Middle frontal gyrus (tissue), 1 donor: ENCODE results near the gene PTTG1IP2.

ENCODE experiments used
- DNase-seq: peaks from one replicate; pipeline ENCODE4 v3.0.0-alpha.2; 2015; ENCODE audit warnings: low spot score; ENCODE audit errors: extremely low spot score

The PTTG1IP2 gene

GRCh38 chr7:90474284-90475210 lies 5.1 kb downstream of the PTTG1IP2 start:
- peak; percentile 22 for DNase-seq

- DNase-seq, result no peak
Measured at GRCh38 chr7:90483251-90483650, 13.8 kb downstream of the PTTG1IP2 start.

GRCh38 chr7:90484706-90485105 lies 15.3 kb downstream of the PTTG1IP2 start:
- no peak for DNase-seq

GRCh38 chr7:90485734-90486316 lies 16.4 kb downstream of the PTTG1IP2 start:
- DNase-seq, result no peak

GRCh38 chr7:90487808-90488207 lies 18.4 kb downstream of the PTTG1IP2 start:
- DNase-seq, result no peak

GRCh38 chr7:90488220-90488619 lies 18.8 kb downstream of the PTTG1IP2 start:
- no peak for DNase-seq

- no peak for DNase-seq
Measured at GRCh38 chr7:90492250-90492649, 22.8 kb downstream of the PTTG1IP2 start.

GRCh38 chr7:90495241-90495640 lies 25.8 kb downstream of the PTTG1IP2 start:
- no peak for DNase-seq

- DNase-seq, result no peak
Measured at GRCh38 chr7:90502539-90502938, 33.1 kb downstream of the PTTG1IP2 start.

GRCh38 chr7:90503367-90503766 lies 33.9 kb downstream of the PTTG1IP2 start:
- DNase-seq, result no peak

- no peak for DNase-seq
Measured at GRCh38 chr7:90507692-90508091, 38.3 kb downstream of the PTTG1IP2 start.

- DNase-seq, result no peak
Measured at GRCh38 chr7:90511776-90512175, 42.3 kb downstream of the PTTG1IP2 start.

- no peak for DNase-seq
Measured at GRCh38 chr7:90512821-90513254, 43.4 kb downstream of the PTTG1IP2 start.

- no peak for DNase-seq
Measured at GRCh38 chr7:90516257-90516656, 46.8 kb downstream of the PTTG1IP2 start.

- DNase-seq, result no peak
Measured at GRCh38 chr7:90518630-90519029, 49.2 kb downstream of the PTTG1IP2 start.

- DNase-seq, result no peak
Measured at GRCh38 chr7:90520484-90520883, 51.0 kb downstream of the PTTG1IP2 start.

- DNase-seq, result no peak
Measured at GRCh38 chr7:90530263-90530662, 60.8 kb downstream of the PTTG1IP2 start.

- no peak for DNase-seq
Measured at GRCh38 chr7:90532231-90532929, 62.9 kb downstream of the PTTG1IP2 start.

GRCh38 chr7:90536449-90536848 lies 67.0 kb downstream of the PTTG1IP2 start:
- DNase-seq, result no peak

- DNase-seq, result no peak
Measured at GRCh38 chr7:90538405-90538804, 69.0 kb downstream of the PTTG1IP2 start.

GRCh38 chr7:90540406-90540805 lies 71.0 kb downstream of the PTTG1IP2 start:
- DNase-seq, result no peak

- DNase-seq, result no peak
Measured at GRCh38 chr7:90551036-90551435, 81.6 kb downstream of the PTTG1IP2 start.
